GM21717 (cell line): ENCODE data around the gene RALA.

ENCODE experiments used
- ATAC-seq: cut with Tn5 transposase; IDR thresholded peaks from one replicate; pipeline ENCODE4 v1.9.1; 2021; ENCODE audit warnings: mild to moderate bottlenecking, moderate library complexity; ENCODE audit not compliant: unreplicated experiment

Gene RALA

GRCh38 chr7:39623047-39623731 lies at the start of gene RALA:
RALA (plus strand) TSS chr7:39623572; CDS start chr7:39686668, 63,096 bp downstream.
- peak; percentile 96 for ATAC-seq

- no peak for ATAC-seq
Observed at GRCh38 chr7:39574673-39575349, 48.6 kb upstream of the RALA start.

- no peak for ATAC-seq
Observed at GRCh38 chr7:39577229-39577874, 46.0 kb upstream of the RALA start.

- peak; percentile 86 for ATAC-seq
Observed at GRCh38 chr7:39580149-39580874, 43.1 kb upstream of the RALA start.

- ATAC-seq, result no peak
Observed at GRCh38 chr7:39582536-39582935, 40.8 kb upstream of the RALA start.

- no peak for ATAC-seq
Observed at GRCh38 chr7:39583539-39583938, 39.8 kb upstream of the RALA start.

- no peak for ATAC-seq
Observed at GRCh38 chr7:39587393-39587792, 36.0 kb upstream of the RALA start.

- no peak for ATAC-seq
Observed at GRCh38 chr7:39588416-39588815, 35.0 kb upstream of the RALA start.

GRCh38 chr7:39589323-39590111 lies 33.9 kb upstream of the RALA start:
- peak; percentile 92 for ATAC-seq

- ATAC-seq, result no peak
Observed at GRCh38 chr7:39592586-39592985, 30.8 kb upstream of the RALA start.

GRCh38 chr7:39594988-39595620 lies 28.3 kb upstream of the RALA start:
- no peak for ATAC-seq

- ATAC-seq, result no peak
Observed at GRCh38 chr7:39602351-39602750, 21.0 kb upstream of the RALA start.

GRCh38 chr7:39603924-39604323 lies 19.4 kb upstream of the RALA start:
- no peak for ATAC-seq

GRCh38 chr7:39605087-39605486 lies 18.3 kb upstream of the RALA start:
- ATAC-seq, result no peak

GRCh38 chr7:39606352-39606751 lies 17.0 kb upstream of the RALA start:
- no peak for ATAC-seq

GRCh38 chr7:39606941-39607340 lies 16.4 kb upstream of the RALA start:
- ATAC-seq, result no peak

- no peak for ATAC-seq
Observed at GRCh38 chr7:39607865-39608264, 15.5 kb upstream of the RALA start.

GRCh38 chr7:39608278-39608677 lies 15.1 kb upstream of the RALA start:
- ATAC-seq, result no peak

GRCh38 chr7:39609113-39609934 lies 14.0 kb upstream of the RALA start:
- peak; percentile 47 for ATAC-seq
